Suprapubic skin (tissue), 4 donors: Measurements from ENCODE around the gene RALGPS1.

Experiments
- CTCF ChIP-seq, 2 donors: fragments of 200-600 bp in 1 of 2; fragments of 450-650 bp in 1 of 2; sonication (generic) in 1 of 2; IDR thresholded peaks; one replicate each; pipeline ENCODE4 v1.5.1; 2016 to 2019; ENCODE audit warnings: antibody characterized with exemption in 2 of 2, mild to moderate bottlenecking in 1 of 2, moderate library complexity in 1 of 2
- EP300 ChIP-seq: sonication (generic); formaldehyde crosslinking; IDR thresholded peaks from one replicate; pipeline ENCODE4 v1.6.1; 2017; ENCODE audit warnings: antibody characterized with exemption
- POLR2A ChIP-seq, 2 donors: fragments of 450-650 bp; IDR thresholded peaks; one replicate each; pipeline ENCODE4 v1.6.1; 2017; ENCODE audit warnings: antibody characterized with exemption in 2 of 2, mild to moderate bottlenecking in 2 of 2, moderate library complexity in 2 of 2
- POLR2AphosphoS5 ChIP-seq, 3 donors: sonication (generic); formaldehyde crosslinking; IDR thresholded peaks; one replicate each; pipeline ENCODE4 v1.6.1; 2017; ENCODE audit warnings: antibody characterized with exemption in 3 of 3

- TF ChIP-seq CTCF (IDR thresholded peaks at IDR 0.05) (no peak), POLR2A (IDR thresholded peaks at IDR 0.05) (no peak), EP300 (no peak), POLR2AphosphoS5 (IDR thresholded peaks at IDR 0.05) (no peak)
Measured at GRCh38 chr9:127192744-127193143, 278.2 kb downstream of the RALGPS1 start.
